ENCODE measurements around the gene MON2. TPM values are rescaled to one million over a fixed set of nuclear protein-coding genes. Genes with fewer than 3 reads are reported as not detected.

The MON2 gene
- total and polyA plus RNA-seq, 8 donors = 3.1 to 191 (median 55.3) TPM

DNA sequence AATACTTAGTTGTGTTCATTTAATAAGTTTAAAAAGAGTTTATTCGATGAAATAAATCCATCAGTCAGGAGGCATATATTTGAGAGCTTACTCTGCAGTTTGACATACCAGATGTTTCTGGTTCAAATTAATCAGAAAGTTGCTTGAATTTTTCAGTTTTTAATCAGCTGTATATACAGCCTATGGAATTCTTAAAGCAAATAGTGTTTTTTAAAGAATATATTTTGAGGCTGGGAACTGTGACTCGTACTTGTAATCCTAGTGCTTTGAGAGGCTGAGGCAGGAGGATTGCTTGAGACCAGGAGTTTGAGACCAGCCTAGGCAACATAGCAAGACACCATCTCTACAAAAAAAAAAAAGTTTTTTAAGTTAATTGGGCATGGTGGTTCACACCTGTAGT is 112.1 kb downstream of the MON2 start:
- Histone ChIP-seq H3K27me3 (no peaks in the 10 kb centered on the region), H3K4me1 (peaks cover 0 to 5% (median 0%) of the 10 kb centered on the region in 4 donors), H3K9me3 (no peaks in the 10 kb centered on the region), H3K4me3 (no peak overlapping the region), H3K36me3 (peaks cover 0 to 44% (median 39%) of the 10 kb centered on the region in 4 donors), H3K27ac (no peak overlapping the region)
- intact Hi-C loops (cut with DNase I; ENCODE audit: low total_unique reads) = no loop called here
- DNase-seq = no peak
- TF ChIP-seq EP300 (IDR thresholded peaks at IDR 0.05) = no peak
- no peak for TF ChIP-seq POLR2AphosphoS5 (IDR thresholded peaks at IDR 0.05)
- no peak for TF ChIP-seq POLR2A (IDR thresholded peaks at IDR 0.05)
- TF ChIP-seq, protein P1, sequence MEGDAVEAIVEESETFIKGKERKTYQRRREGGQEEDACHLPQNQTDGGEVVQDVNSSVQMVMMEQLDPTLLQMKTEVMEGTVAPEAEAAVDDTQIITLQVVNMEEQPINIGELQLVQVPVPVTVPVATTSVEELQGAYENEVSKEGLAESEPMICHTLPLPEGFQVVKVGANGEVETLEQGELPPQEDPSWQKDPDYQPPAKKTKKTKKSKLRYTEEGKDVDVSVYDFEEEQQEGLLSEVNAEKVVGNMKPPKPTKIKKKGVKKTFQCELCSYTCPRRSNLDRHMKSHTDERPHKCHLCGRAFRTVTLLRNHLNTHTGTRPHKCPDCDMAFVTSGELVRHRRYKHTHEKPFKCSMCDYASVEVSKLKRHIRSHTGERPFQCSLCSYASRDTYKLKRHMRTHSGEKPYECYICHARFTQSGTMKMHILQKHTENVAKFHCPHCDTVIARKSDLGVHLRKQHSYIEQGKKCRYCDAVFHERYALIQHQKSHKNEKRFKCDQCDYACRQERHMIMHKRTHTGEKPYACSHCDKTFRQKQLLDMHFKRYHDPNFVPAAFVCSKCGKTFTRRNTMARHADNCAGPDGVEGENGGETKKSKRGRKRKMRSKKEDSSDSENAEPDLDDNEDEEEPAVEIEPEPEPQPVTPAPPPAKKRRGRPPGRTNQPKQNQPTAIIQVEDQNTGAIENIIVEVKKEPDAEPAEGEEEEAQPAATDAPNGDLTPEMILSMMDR (IDR thresholded peaks at IDR 0.05) = no peak
- WGBS, 5 donors = 89 to 99% (median 97%) methylated on average over 2 of the region's 2 CpGs

- WGBS, 5 donors = 79 to 86% (median 85%) methylated on average over 12 of the region's 12 CpGs
- Histone ChIP-seq H3K27ac (no peak overlapping the region), H3K4me3 (no peak overlapping the region), H3K36me3 (peaks cover 0 to 55% (median 41%) of the 10 kb centered on the region in 4 donors), H3K27me3 (no peaks in the 10 kb centered on the region), H3K4me1 (peaks cover 0 to 5% (median 0%) of the 10 kb centered on the region in 4 donors), H3K9me3 (no peaks in the 10 kb centered on the region)
- peak in 1 of 2 donors; percentile 80 for DNase-seq
- intact Hi-C loops (cut with DNase I; ENCODE audit: low total_unique reads) = loop anchor here (5.0 kb wide), 1 partner anchor 216 kb away; no protein-coding TSS in a partner anchor
- TF ChIP-seq POLR2AphosphoS5 (IDR thresholded peaks at IDR 0.05) = no peak
- no peak for TF ChIP-seq POLR2A (IDR thresholded peaks at IDR 0.05)
- TF ChIP-seq, protein P1 (IDR thresholded peaks at IDR 0.05) = peak in 5 of 7 experiments; percentile 31 to 65 (median 53)
- TF ChIP-seq EP300 (IDR thresholded peaks at IDR 0.05) = no peak
These were observed 114.8 kb downstream of the MON2 start for GRCh38 chr12:62581288-62582064.

GRCh38 chr12:62582065-62582366 is 115.4 kb downstream of the MON2 start:
- Histone ChIP-seq H3K27ac (no peak overlapping the region), H3K4me1 (peaks cover 0 to 5% (median 0%) of the 10 kb centered on the region in 4 donors), H3K36me3 (peaks cover 0 to 56% (median 42%) of the 10 kb centered on the region in 4 donors), H3K27me3 (no peaks in the 10 kb centered on the region), H3K4me3 (no peak overlapping the region), H3K9me3 (no peaks in the 10 kb centered on the region)
- TF ChIP-seq EP300 (IDR thresholded peaks at IDR 0.05) (no peak), POLR2AphosphoS5 (IDR thresholded peaks at IDR 0.05) (no peak), POLR2A (IDR thresholded peaks at IDR 0.05) (no peak)
- TF ChIP-seq, protein P1 (IDR thresholded peaks at IDR 0.05) = no peak
- WGBS, 5 donors = 10 to 16% (median 14%) methylated on average over 2 of the region's 2 CpGs
- DNase-seq = no peak
- intact Hi-C loops (cut with DNase I; ENCODE audit: low total_unique reads) = loop anchor here (5.0 kb wide), 1 partner anchor 215 kb away; no protein-coding TSS in a partner anchor

GRCh38 chr12:62584619-62585018 is 118.0 kb downstream of the MON2 start:
- Histone ChIP-seq H3K9me3 (no peaks in the 10 kb centered on the region), H3K36me3 (peaks cover 0 to 69% (median 54%) of the 10 kb centered on the region in 4 donors), H3K4me1 (peaks cover 0 to 5% (median 0%) of the 10 kb centered on the region in 4 donors), H3K27ac (no peak overlapping the region), H3K27me3 (no peaks in the 10 kb centered on the region), H3K4me3 (no peak overlapping the region)
- DNase-seq = no peak
- TF ChIP-seq EP300 (IDR thresholded peaks at IDR 0.05) (no peak), POLR2AphosphoS5 (IDR thresholded peaks at IDR 0.05) (no peak), POLR2A (IDR thresholded peaks at IDR 0.05) (no peak)
- TF ChIP-seq, protein P1 (IDR thresholded peaks at IDR 0.05) = no peak
- intact Hi-C loops (cut with DNase I; ENCODE audit: low total_unique reads) = loop anchor here (5.0 kb wide), 1 partner anchor 213 kb away; no protein-coding TSS in a partner anchor
- 89 to 99% (median 97%) methylated on average over 4 of the region's 4 CpGs for WGBS, 5 donors

Measured in stomach (tissue), 9 donors.